RWPE2 (cell line): Measurements from ENCODE around the gene NUBPL.
"Not testable (repeated sequence)": the region's sequence is repeated elsewhere in the genome, so short reads cannot be mapped to it uniquely, and the experiment has no call there.

Source experiments
- ATAC-seq: fragments of 200-7000 bp; cut with Tn5 transposase; 3 replicates; pipeline ENCODE4 v1.9.1; 2021; ENCODE audit warnings: low read depth
- DNase-seq: peaks from one replicate; pipeline ENCODE4 v3.0.0-alpha.2; 2020; ENCODE audit warnings: low spot score
- H3K27ac ChIP-seq: fragments of 450-650 bp; 2 replicates; pipeline ENCODE4 v1.5.1; 2017; ENCODE audit warnings: mild to moderate bottlenecking; ENCODE audit not compliant: poor library complexity, severe bottlenecking
- H3K27me3 ChIP-seq: fragments of 250-450 bp; sonication (Bioruptor Pico); 2 replicates; pipeline ENCODE4 v1.5.1; 2021; ENCODE audit warnings: mild to moderate bottlenecking, moderate library complexity; ENCODE audit not compliant: insufficient read depth, poor library complexity, severe bottlenecking
- H3K36me3 ChIP-seq: fragments of 250-450 bp; sonication (Bioruptor Pico); 2 replicates; pipeline ENCODE4 v1.5.1; 2020; ENCODE audit warnings: low read depth, mild to moderate bottlenecking, moderate library complexity
- H3K4me1 ChIP-seq: fragments of 250-450 bp; sonication (Bioruptor Pico); 2 replicates; pipeline ENCODE4 v1.5.1; 2021; ENCODE audit warnings: mild to moderate bottlenecking, moderate library complexity; ENCODE audit not compliant: insufficient read depth, poor library complexity, severe bottlenecking
- H3K4me3 ChIP-seq: fragments of 250-450 bp; sonication (Bioruptor Pico); 2 replicates; pipeline ENCODE4 v1.5.1; 2021; ENCODE audit warnings: mild to moderate bottlenecking, moderate library complexity; ENCODE audit not compliant: severe bottlenecking
- H3K9me3 ChIP-seq: fragments of 250-450 bp; sonication (Bioruptor Pico); 2 replicates; pipeline ENCODE4 v1.5.1; 2021; ENCODE audit warnings: mild to moderate bottlenecking, moderate library complexity; ENCODE audit not compliant: severe bottlenecking
- CTCF ChIP-seq: fragments of 450-650 bp; IDR thresholded peaks from one replicate; pipeline ENCODE4 v1.5.1; 2017; ENCODE audit warnings: mild to moderate bottlenecking, moderate library complexity; ENCODE audit not compliant: poor library complexity, severe bottlenecking

NUBPL gene

DNA sequence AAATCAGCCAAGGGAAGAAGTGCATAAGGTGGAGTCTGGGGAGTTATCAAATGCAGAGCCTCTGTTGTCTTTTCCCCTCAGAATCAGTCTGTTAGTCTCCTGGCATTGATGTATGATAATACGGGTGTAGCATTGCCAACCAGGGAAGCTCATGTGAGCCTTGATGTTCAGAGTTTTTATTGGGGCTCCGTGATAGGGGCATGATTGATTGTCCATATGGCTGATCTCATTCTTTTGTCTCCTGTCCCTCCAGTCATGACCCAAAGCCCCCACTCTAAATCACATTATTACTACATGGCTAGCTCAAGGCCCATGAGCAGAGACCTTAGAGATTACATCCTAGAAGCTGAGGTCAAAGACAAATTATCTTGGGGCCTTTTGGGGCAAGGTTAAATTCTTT is 140.9 kb downstream of the NUBPL start:
- no peak for TF ChIP-seq CTCF
- H3K4me1 ChIP-seq = no peaks in the 10 kb centered on the region
- no peaks in the 10 kb centered on the region for H3K36me3 ChIP-seq
- no peak overlapping the region for H3K27ac ChIP-seq
- no peaks in the 10 kb centered on the region for H3K27me3 ChIP-seq
- DNase-seq = no peak
- no peak for ATAC-seq
- no peak overlapping the region for H3K4me3 ChIP-seq
- H3K9me3 ChIP-seq = no peaks in the 10 kb centered on the region

DNA sequence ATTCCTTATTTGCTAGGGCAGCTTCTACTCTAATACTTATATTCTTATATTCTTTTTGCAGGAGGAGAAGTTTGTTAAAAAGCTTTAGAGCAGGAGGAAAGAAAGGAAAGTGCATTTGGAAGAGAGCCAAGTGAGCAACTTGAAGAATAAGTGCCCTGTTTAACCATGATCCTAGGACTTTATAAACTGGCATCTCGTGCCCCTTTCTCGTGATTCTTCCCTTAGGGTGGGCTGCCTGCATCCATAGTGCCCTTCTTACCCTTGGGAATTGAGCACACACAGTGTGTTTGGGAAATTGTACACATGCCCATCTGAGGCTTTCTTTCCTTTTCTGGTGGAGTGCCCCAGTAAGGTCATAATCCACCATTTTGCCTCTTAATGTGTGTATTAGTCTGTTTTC is 141.9 kb downstream of the NUBPL start:
- no peak overlapping the region for H3K4me3 ChIP-seq
- DNase-seq (no peak), ATAC-seq (no peak)
- no peaks in the 10 kb centered on the region for H3K27me3 ChIP-seq
- H3K36me3 ChIP-seq = no peaks in the 10 kb centered on the region
- no peaks in the 10 kb centered on the region for H3K9me3 ChIP-seq
- H3K27ac ChIP-seq = no peak overlapping the region
- no peak for TF ChIP-seq CTCF
- no peaks in the 10 kb centered on the region for H3K4me1 ChIP-seq

DNA sequence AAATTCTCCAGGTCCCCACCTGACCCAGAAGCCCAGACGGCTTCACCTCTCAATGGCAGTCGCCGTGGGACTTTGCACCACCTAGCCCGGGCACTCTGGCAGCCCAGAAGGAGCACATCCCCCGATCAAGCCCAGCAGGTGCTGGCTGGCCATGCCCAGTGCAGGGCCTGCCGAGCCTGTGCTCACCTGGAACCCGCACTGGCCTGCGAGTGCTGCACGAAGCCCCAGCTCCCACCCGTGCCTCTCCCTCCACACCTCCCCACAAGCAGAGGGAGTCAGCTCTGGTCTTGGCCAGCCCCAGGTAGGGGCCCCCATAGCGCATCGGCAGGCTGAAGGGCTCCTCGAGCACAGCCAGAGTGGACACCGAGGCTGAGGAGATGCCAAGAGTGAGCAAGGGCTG is 144.5 kb downstream of the NUBPL start:
- DNase-seq (peak; percentile 61), ATAC-seq (no peak)
- Histone ChIP-seq H3K27ac (no peak overlapping the region), H3K4me1 (no peaks in the 10 kb centered on the region), H3K27me3 (no peaks in the 10 kb centered on the region), H3K9me3 (no peaks in the 10 kb centered on the region), H3K4me3 (no peak overlapping the region), H3K36me3 (no peaks in the 10 kb centered on the region)
- TF ChIP-seq CTCF = no peak

DNA sequence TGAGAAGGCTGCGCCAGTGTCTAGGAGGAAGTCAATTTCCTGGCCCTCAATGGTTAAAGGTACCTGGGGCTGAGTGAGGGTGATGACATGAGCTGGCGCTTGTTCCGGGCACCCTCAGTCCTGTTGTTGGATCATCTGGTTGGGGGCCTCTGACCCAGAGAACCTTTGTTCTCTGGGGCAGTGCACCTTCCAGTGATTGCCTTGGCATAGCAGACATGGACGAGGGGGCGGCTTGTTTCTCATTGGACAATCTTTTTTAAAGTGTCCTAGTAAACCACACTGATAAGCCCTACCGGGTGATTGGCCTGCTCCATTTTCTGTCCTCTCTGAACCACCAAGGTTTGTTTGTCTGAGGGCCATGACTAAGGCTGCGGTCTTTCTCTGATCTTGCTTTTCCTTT is 147.5 kb downstream of the NUBPL start:
- H3K9me3 ChIP-seq, H3K4me3 ChIP-seq, H3K4me1 ChIP-seq, DNase-seq, ATAC-seq, H3K27me3 ChIP-seq, H3K27ac ChIP-seq, H3K36me3 ChIP-seq: not testable (repeated sequence)

GRCh38 chr14:31712244-31713127 is 151.3 kb downstream of the NUBPL start:
- no peaks in the 10 kb centered on the region for H3K36me3 ChIP-seq
- DNase-seq = peak; percentile 62
- no peak overlapping the region for H3K4me3 ChIP-seq
- H3K27me3 ChIP-seq = no peaks in the 10 kb centered on the region
- no peaks in the 10 kb centered on the region for H3K4me1 ChIP-seq
- no peaks in the 10 kb centered on the region for H3K9me3 ChIP-seq
- H3K27ac ChIP-seq = no peak overlapping the region
- no peak for TF ChIP-seq CTCF
- ATAC-seq = no peak; the same call in 2 of the 3 replicates
